Endothelial cell of umbilical vein (primary cell): ENCODE results near the gene E2F4. TPM values are rescaled to one million over a fixed set of nuclear protein-coding genes. Genes with fewer than 3 reads are reported as not detected.
A peak's percentile ranks its signal among the peaks of the same experiment; 100 is the strongest.

ENCODE experiments used
- BruUV-seq: library from RNA; stranded (reverse); fragments of 400-500 nt; replicated peaks from 2 replicates; lab custom pipeline; 2021; lab: Mats Ljungman, UMichigan
- CTCF ChIA-PET: fragments of 300-600, 350-600 bp; sonication (Branson Sonifier 250); formaldehyde crosslinking; loops from one replicate; lab custom pipeline; 2021; ENCODE audit warnings: antibody characterized with exemption, inconsistent platforms; lab: Charles Lee
- POLR2A ChIA-PET: fragments of 300-600, 350-600 bp; sonication (Branson Sonifier 250); formaldehyde crosslinking; loops from one replicate; lab custom pipeline; 2021; ENCODE audit warnings: antibody characterized with exemption, inconsistent platforms; lab: Charles Lee
- DNase-seq: peaks from one replicate; pipeline ENCODE4 v3.0.0-alpha.2; 2011; ENCODE audit warnings: low read depth, low spot score
- FAIRE-seq: peaks from 2 replicates; lab custom pipeline; 2011; peaks lifted over from hg19 to GRCh38; lab: Jason Lieb, UNC
- H2AFZ ChIP-seq: 2 replicates; pipeline ENCODE4 v1.6.0; 2012; ENCODE audit warnings: low read depth, low read length, control low read depth, inconsistent platforms
- H3K27ac ChIP-seq: 2 replicates; pipeline ENCODE4 v1.5.1; 2011; ENCODE audit warnings: low read depth, mild to moderate bottlenecking, control low read depth, low read length, moderate library complexity; ENCODE audit not compliant: insufficient read depth
- H3K27me3 ChIP-seq, 2 experiments: 2 replicates each; pipeline versions ENCODE4 v1.6.0 to v1.6.1; 2011; ENCODE audit warnings: low read length in 2 of 2, mixed read lengths in 1 of 2; ENCODE audit not compliant: control insufficient read depth in 2 of 2, insufficient read depth in 2 of 2
- H3K36me3 ChIP-seq, 2 experiments: 2 replicates in 1 of 2; 3 replicates in 1 of 2; pipeline ENCODE4 v1.5.1; 2011; ENCODE audit warnings: low read length in 2 of 2, mild to moderate bottlenecking in 1 of 2, moderate library complexity in 1 of 2; ENCODE audit not compliant: control insufficient read depth in 2 of 2, insufficient read depth in 2 of 2; ENCODE audit errors: extremely low read depth in 1 of 2
- H3K4me1 ChIP-seq: 3 replicates; pipeline ENCODE4 v1.5.1; 2011; ENCODE audit warnings: mild to moderate bottlenecking, low read length; ENCODE audit not compliant: control insufficient read depth, insufficient read depth; ENCODE audit errors: extremely low read depth
- H3K4me2 ChIP-seq: 2 replicates; pipeline ENCODE4 v1.6.1; 2011; ENCODE audit warnings: low read length, control low read depth, mixed read lengths; ENCODE audit not compliant: insufficient read depth
- H3K4me3 ChIP-seq, 3 experiments: fragments of 200-600 bp in 1 of 3; sonication (generic), shearing (Covaris generic) in 1 of 3; replicated peaks in 1 of 3; 2 replicates each; pipeline ENCODE4 v1.5.1; 2011 to 2016; ENCODE audit warnings: control low read depth in 3 of 3, low read length in 3 of 3, mild to moderate bottlenecking in 2 of 3, inconsistent platforms in 1 of 3, low read depth in 1 of 3, moderate library complexity in 1 of 3; ENCODE audit not compliant: insufficient read depth in 1 of 3
- H3K79me2 ChIP-seq: 2 replicates; pipeline ENCODE4 v1.6.0; 2012; ENCODE audit warnings: low read length, inconsistent platforms; ENCODE audit not compliant: control insufficient read depth, insufficient read depth
- H3K9ac ChIP-seq: replicated peaks from 2 replicates; pipeline ENCODE3; 2011; ENCODE audit warnings: low read length, control low read depth; ENCODE audit not compliant: insufficient read depth; ENCODE audit errors: extremely low read depth
- H3K9me1 ChIP-seq: replicated peaks from 3 replicates; pipeline ENCODE4 v1.6.0; 2011; ENCODE audit warnings: mild to moderate bottlenecking, low read length; ENCODE audit not compliant: control insufficient read depth, insufficient read depth; ENCODE audit errors: extremely low read depth
- H3K9me3 ChIP-seq: replicated peaks from 2 replicates; pipeline ENCODE4 v1.5.1; 2012; ENCODE audit warnings: low read length, inconsistent platforms; ENCODE audit not compliant: control insufficient read depth, insufficient read depth
- H4K20me1 ChIP-seq: replicated peaks from 2 replicates; pipeline ENCODE3; 2011; ENCODE audit warnings: mild to moderate bottlenecking, low read length; ENCODE audit not compliant: control insufficient read depth, insufficient read depth; ENCODE audit errors: extremely low read depth
- MYC ChIP-seq: IDR thresholded peaks from one replicate; pipeline ENCODE4 v1.6.1; 2011; ENCODE audit warnings: mild to moderate bottlenecking, low read depth, low read length
- POLR2AphosphoS5 ChIP-seq: IDR thresholded peaks from 2 replicates; pipeline ENCODE4 v1.6.1; 2012; ENCODE audit warnings: low read depth, mild to moderate bottlenecking, control low read depth, low read length, moderate library complexity; ENCODE audit not compliant: insufficient read depth
- dilution Hi-C: fragments of 300-500 bp; cut with MboI; formaldehyde crosslinking; loops from one replicate; pipeline ENCODE4 v1.15.0; 2019; ENCODE audit warnings: low sequenced_read_pairs; ENCODE audit not compliant: extremely low pct_ligation_motif_present
- intact Hi-C: fragments of 100-400 bp; cut with micrococcal nuclease; formaldehyde crosslinking; loops from one replicate; pipeline ENCODE4 v1.10.0; 2022
- polyA plus RNA-seq, 4 experiments: library from polyadenylated mRNA; depleted of rRNA in 3 of 4; stranded (reverse) in 3 of 4; unstranded in 1 of 4; fragments of >200 nt; gene quantifications; 2 replicates each; pipeline versions ENCODE4 v1.2.1 to v1.2.3, GENCODE V29; 2011 to 2012; ENCODE audit warnings: missing spikeins in 1 of 4
- total RNA-seq: library from RNA; stranded (reverse); gene quantifications from 2 replicates; pipeline ENCODE4 v1.2.3, GENCODE V29; 2021
- TF ChIP-seq, protein P1 (sequence below), 2 donors: IDR thresholded peaks; 1 replicate in 1 of 2; 2 replicates in 1 of 2; pipeline ENCODE4 v1.5.1; 2011; ENCODE audit warnings: low read length in 2 of 2, mild to moderate bottlenecking in 2 of 2, moderate library complexity in 2 of 2, control low read depth in 1 of 2, inconsistent platforms in 1 of 2, low read depth in 1 of 2; ENCODE audit not compliant: insufficient read depth in 1 of 2; ENCODE audit errors: extremely low read depth in 1 of 2

E2F4 gene
- total and polyA plus RNA-seq, 2 donors (not counting 3 experiments of a cell fraction or from before 2014, with no cell fraction given): 112 to 168 TPM

DNA sequence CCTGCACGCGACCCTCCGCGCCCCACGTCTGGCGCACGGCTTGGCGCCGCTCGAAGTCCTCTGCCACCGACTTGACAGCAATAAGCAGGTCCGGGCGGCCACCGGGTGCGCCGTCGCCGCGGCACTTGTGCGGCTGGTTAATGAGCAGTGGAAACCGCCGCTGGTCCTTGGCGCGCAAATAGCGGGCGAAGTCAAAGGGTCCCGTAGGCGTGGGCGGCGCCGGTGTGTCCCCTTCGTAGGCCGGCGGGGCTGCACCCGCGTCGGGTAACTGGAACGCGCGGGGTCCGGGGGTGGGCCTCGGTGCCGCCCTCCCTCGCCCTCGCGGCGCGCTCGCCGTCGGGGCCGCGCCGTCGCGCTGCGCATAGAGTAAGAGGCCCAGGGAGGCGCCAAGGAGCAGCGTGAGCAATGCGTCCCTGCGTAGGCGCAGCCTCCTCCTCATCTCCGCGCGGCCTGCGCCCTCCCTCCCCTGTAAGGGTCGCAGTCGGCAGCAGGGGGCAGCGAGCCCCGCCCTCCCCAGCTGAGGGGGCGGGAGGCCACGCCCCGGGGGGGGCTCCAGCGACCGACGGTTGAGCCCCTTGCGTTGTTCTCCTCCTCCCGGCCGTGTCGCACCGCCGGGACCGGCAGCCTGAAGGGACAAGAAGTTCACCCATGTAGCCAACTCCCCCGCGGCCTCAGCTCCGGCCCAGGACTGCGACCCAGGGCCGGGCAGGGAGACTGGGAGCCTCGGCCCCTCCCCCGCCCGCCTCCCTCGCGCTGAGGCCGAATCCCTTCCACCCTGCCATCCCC, 41.7 kb upstream of the E2F4 start:
- FAIRE-seq (no peak), DNase-seq (peak; percentile 63)
- Histone ChIP-seq H3K9me1 (no peaks in the 10 kb centered on the region), H3K27me3 (peaks cover 0 to 7% of the 10 kb centered on the region in 2 experiments), H3K4me3 (peak overlapping the region; percentile 25 to 56 (median 30)), H3K4me1 (peaks cover 3% of the 10 kb centered on the region), H4K20me1 (no peaks in the 10 kb centered on the region), H3K9me3 (no peaks in the 10 kb centered on the region), H3K9ac (peak overlapping the region; percentile 39), H3K4me2 (peak overlapping the region; percentile 57), H3K79me2 (no peaks in the 10 kb centered on the region), H3K27ac (no peak overlapping the region), H3K36me3 (peaks cover under 1 to 21% of the 10 kb centered on the region in 2 experiments), H2AFZ (peak overlapping the region; percentile 87)
- ChIA-PET CTCF (interaction anchor here (1.0 to 8.2 kb wide), 6 partner anchors 131 to 196 kb away, joined by 3 to 302 read pairs (median 4); no protein-coding TSS in a partner anchor), POLR2A (no interaction called here)
- TF ChIP-seq MYC: no peak
- TF ChIP-seq, protein P1, sequence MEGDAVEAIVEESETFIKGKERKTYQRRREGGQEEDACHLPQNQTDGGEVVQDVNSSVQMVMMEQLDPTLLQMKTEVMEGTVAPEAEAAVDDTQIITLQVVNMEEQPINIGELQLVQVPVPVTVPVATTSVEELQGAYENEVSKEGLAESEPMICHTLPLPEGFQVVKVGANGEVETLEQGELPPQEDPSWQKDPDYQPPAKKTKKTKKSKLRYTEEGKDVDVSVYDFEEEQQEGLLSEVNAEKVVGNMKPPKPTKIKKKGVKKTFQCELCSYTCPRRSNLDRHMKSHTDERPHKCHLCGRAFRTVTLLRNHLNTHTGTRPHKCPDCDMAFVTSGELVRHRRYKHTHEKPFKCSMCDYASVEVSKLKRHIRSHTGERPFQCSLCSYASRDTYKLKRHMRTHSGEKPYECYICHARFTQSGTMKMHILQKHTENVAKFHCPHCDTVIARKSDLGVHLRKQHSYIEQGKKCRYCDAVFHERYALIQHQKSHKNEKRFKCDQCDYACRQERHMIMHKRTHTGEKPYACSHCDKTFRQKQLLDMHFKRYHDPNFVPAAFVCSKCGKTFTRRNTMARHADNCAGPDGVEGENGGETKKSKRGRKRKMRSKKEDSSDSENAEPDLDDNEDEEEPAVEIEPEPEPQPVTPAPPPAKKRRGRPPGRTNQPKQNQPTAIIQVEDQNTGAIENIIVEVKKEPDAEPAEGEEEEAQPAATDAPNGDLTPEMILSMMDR (IDR thresholded peaks at IDR 0.05; ENCODE audit: extremely low read depth in 1 of 2, insufficient read depth in 1 of 2, low read depth in 1 of 2, low read length in 2 of 2): peak in 1 of 2 donors; percentile 42
- peak; percentile 46 for TF ChIP-seq POLR2AphosphoS5
- no TSS peak for BruUV-seq
- intact Hi-C loops: no loop called here
- dilution Hi-C loops: no loop called here
